ENCODE measurements around the gene PTPRN. TPM values are rescaled to one million over a fixed set of nuclear protein-coding genes. Genes with fewer than 3 reads are reported as not detected.

The PTPRN gene
- total and polyA plus RNA-seq, 9 of the 15 experiments (the other 6 are each of a cell fraction or from before 2014, with no cell fraction given): 0.15 to 2.4 (median 0.43) TPM; not detected in 1

- no peak for TF ChIP-seq ZNF780A (CRISPR knock-in tag; IDR thresholded peaks at IDR 0.05)
Observed at GRCh38 chr2:219292616-219293015, 16.6 kb downstream of the PTPRN start (continued).

- in situ Hi-C loops (cut with MboI): loop anchor here (5.0 kb wide), 1 partner anchor 120 kb away; the partner anchor contains the start of gene SLC23A3
- no peak for ATAC-seq
- TF ChIP-seq ZNF318 (IDR thresholded peaks at IDR 0.05; ENCODE audit: borderline replicate concordance in 1 of 2, low read depth in 1 of 2) (no peak), ZNF586 (CRISPR knock-in tag; conservative IDR thresholded peaks at IDR 0.05) (no peak), CCNT2 (IDR thresholded peaks at IDR 0.05; ENCODE audit: borderline replicate concordance, extremely low read depth, insufficient read length, low read depth, low read length) (no peak), NR1H2 (CRISPR knock-in tag; IDR thresholded peaks at IDR 0.05) (no peak), RBM39 (optimal IDR thresholded peaks at IDR 0.05; ENCODE audit: low read depth, low read length) (no peak), SMARCA5 (IDR thresholded peaks at IDR 0.05) (no peak), RBM14 (IDR thresholded peaks at IDR 0.05; ENCODE audit: borderline replicate concordance, insufficient read depth, low read depth, low read length) (no peak), PYGO2 (tag; IDR thresholded peaks at IDR 0.05) (no peak), LCOR (CRISPR knock-in tag; IDR thresholded peaks at IDR 0.05) (no peak), POLR3G (IDR thresholded peaks at IDR 0.05; ENCODE audit: extremely low read depth, insufficient read length, insufficient replicate concordance) (no peak), STAT5B (CRISPR knock-in tag; IDR thresholded peaks at IDR 0.05) (no peak)
Observed at GRCh38 chr2:219291910-219292490, 17.2 kb downstream of the PTPRN start.

More at GRCh38 chr2:219291910-219292490, 17.2 kb downstream of the PTPRN start:
- Histone ChIP-seq H2AFZ (ENCODE audit: low read depth, low read length) (no peak overlapping the region), H3K4me2 (ENCODE audit: insufficient read depth, low read length) (no peak overlapping the region), H3K27me3 (ENCODE audit: control insufficient read depth in 2 of 2, insufficient read depth in 2 of 2, low read length in 2 of 2) (no peaks in the 10 kb centered on the region), H4K20me1 (replicated peaks; ENCODE audit: control insufficient read depth, insufficient read depth, low read length) (no peaks in the 10 kb centered on the region), H3K79me2 (ENCODE audit: control insufficient read depth, insufficient read depth, low read length) (no peaks in the 10 kb centered on the region), H3K27ac (ENCODE audit: extremely low read depth, low read depth, low read length) (no peak overlapping the region), H3K9me1 (ENCODE audit: control insufficient read depth, insufficient read depth, low read length) (no peaks in the 10 kb centered on the region), H3K9me3 (replicated peaks; ENCODE audit: control insufficient read depth, insufficient read depth, low read depth, low read length) (no peaks in the 10 kb centered on the region), H3K4me1 (replicated peaks in 1 of 2; ENCODE audit: control insufficient read depth in 2 of 2, insufficient read depth in 2 of 2, low read length in 2 of 2) (peaks cover 36 to 64% of the 10 kb centered on the region in 2 experiments), H3K36me3 (ENCODE audit: control insufficient read depth, insufficient read depth, low read length) (no peaks in the 10 kb centered on the region), H3K9ac (ENCODE audit: insufficient read depth in 1 of 2, low read depth in 2 of 2, low read length in 2 of 2) (no peak overlapping the region; a peak in 1 of 4 replicates), H3K4me3 (no peak overlapping the region)
- POLR2A ChIA-PET: interaction anchor here (1.2 to 1.9 kb wide), 2 partner anchors 13 to 16 kb away, joined by 3 to 6 read pairs; partner anchors contain the start of gene DNAJB2
- intact Hi-C loops (cut with micrococcal nuclease): no loop called here
- FAIRE-seq (no peak), DNase-seq (ENCODE audit: extremely low read depth in 1 of 4, low spot score in 3 of 4) (no peak)
- WGBS (ENCODE audit: insufficient coverage, low coverage, missing lambda C conversion rate): 54% methylated on average over 2 of the region's 4 CpGs
- no TSS peak for BruUV-seq (replicated peaks)
- CTCF ChIA-PET (ENCODE audit: low intra/inter-chr PET ratio): no interaction called here
